SK-N-DZ (cell line): ENCODE measurements around the gene PPM1A.

Experiments used
- DNase-seq: peaks from one replicate; pipeline ENCODE4 v3.0.0-alpha.2; 2015; ENCODE audit warnings: low spot score

PPM1A gene

DNA sequence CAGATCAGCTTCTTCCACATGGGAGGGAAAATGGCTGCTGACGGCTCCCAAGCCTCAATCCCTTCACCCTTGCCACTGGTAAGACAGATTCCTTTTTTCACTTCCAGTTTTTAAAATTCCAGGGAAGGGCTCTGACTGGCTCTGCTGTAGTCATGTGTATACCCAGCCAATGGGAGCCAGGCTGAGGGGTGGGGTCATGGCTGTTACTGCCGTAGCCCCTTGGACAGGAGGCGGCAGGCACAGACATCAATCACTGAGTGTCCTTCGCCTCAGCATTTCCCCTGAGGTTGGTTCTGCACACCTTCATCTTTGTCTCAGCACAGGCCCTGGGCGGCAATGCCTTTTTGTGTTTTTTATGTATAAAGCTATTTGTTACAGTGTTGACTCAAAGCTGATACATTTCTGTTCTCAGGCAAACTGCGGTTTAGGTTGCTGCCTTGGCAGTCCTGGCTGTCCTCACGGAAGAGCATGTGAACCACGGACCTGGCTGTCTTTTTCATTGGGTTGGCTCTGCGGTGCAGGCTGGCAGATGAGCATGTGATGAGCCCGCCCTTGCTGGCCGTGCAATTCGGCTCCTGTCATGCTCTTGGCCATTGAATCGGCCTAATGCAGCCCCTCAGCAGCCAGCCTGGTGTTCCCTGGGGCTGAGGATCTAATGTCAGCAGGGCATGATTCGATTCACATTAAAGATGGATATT is 74.3 kb downstream of the PPM1A start:
- DNase-seq = peak; percentile 61

DNA sequence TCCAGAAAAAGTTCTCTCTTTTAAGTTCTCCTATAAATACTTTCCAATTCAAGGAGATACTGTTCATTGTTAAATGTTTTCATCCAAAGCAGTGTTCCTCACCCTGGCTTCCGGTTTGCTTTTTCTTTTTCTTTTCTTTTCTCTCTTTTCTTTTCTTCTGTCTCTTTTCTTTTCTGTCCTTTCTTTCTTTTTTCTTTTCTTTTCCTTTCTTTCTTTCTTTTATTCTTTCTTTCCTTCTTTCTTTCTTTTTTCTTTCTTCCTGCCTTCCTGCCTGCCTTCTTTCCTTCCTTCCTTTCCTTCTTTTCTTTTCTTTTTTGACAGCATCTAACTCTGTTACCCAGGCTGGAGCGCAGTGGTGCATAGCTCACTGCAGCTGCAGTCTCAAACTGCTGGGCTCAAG is 75.8 kb downstream of the PPM1A start:
- no peak for DNase-seq

DNA sequence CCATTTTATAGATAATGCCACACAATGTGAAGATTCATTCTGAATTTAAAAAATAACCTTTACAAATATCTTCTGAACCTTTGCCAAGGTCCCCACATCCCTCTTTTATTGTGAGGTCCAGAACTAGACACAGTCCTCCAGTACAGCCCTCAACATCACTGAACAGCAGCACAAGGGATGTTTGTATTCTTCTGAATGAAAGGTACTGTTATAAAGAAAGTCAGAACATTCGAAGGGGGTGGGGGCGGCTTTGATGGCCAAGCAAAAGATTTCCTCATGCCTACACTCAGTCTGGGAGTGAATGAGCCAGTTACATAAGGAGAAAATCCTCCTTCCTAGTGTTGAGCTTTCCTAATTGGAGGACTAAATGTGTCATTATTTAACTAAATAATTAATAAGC is 77.3 kb downstream of the PPM1A start:
- DNase-seq = no peak

DNA sequence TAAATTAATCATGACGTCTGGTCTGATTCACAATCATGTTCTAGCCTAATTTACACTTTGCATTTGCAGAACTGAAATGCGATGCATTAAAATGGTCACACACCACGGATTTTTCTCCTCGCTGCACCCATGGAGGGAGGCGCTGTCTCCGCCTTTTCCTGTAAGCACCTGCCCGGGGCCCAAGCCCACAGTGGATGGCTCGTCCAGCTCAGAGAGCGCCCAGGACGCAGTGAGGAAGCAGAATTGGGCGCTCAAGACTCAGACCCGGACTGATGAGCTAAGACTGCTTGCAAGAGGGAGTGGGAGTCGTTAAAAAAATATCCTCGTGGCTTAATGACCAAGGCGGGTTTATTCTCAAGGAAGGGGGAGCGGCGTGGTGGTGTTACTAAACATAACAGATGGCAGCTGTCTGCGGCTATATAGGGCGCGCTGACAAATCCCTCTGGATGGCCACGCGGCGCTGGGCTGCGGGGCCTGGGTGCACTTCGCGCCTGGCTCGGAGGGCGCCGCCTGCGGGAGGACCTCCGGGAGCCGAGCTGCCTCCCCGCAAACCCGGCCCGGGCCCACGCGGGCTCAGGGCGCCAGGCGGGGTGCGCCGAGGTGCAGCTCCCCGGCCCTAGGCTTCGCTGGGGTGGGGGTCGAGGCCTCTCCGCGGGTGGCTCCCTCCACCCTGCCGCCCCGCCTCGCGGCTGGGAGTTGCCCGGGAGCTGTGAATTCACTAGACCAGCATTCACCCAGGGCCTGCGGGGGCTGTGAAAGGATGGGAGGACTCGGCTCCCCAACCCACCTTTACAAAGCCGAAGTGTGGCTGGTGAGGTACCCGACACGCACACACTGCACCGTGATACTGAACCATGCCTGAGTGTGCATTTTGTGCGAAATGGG is 78.7 kb downstream of the PPM1A start:
- DNase-seq = peak; percentile 57

DNA sequence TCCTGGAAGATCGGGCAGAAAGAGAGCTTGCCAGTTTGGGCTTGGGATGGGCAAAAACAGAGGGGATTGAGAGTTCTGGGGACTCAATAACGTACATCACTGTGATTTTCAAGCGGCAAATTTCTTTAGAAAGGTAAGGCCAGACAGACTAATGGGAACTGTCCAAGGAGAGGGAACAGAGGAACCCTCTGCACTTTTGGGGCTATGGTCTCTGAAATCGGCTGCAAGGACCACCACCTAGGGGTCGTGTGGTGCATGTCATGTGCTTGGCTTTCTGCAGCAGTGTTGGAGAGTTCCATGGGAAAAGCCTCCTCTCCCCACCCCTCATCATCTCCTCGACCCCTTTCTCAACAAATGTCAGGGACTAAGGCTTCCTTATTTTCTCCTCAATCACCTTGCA is 79.6 kb downstream of the PPM1A start:
- no peak for DNase-seq

DNA sequence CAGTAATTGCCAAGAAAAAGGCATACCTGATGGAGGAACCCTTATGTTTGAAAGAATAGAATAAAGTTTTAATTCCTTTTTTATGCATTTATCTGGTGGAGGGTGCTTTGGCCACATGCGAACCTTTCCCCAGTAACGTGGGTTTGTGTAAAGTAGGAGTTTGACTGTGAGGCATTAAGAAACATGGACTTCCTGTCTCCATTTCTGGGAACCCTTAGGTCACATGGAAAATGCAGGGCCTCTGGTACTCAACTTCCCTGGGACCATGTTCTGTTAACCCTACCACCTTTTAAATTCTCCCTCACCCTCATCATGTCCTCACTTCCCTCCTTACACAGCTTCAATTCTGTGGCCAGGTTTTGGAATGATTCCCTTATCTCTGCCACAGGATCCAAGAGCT is 80.3 kb downstream of the PPM1A start:
- no peak for DNase-seq

DNA sequence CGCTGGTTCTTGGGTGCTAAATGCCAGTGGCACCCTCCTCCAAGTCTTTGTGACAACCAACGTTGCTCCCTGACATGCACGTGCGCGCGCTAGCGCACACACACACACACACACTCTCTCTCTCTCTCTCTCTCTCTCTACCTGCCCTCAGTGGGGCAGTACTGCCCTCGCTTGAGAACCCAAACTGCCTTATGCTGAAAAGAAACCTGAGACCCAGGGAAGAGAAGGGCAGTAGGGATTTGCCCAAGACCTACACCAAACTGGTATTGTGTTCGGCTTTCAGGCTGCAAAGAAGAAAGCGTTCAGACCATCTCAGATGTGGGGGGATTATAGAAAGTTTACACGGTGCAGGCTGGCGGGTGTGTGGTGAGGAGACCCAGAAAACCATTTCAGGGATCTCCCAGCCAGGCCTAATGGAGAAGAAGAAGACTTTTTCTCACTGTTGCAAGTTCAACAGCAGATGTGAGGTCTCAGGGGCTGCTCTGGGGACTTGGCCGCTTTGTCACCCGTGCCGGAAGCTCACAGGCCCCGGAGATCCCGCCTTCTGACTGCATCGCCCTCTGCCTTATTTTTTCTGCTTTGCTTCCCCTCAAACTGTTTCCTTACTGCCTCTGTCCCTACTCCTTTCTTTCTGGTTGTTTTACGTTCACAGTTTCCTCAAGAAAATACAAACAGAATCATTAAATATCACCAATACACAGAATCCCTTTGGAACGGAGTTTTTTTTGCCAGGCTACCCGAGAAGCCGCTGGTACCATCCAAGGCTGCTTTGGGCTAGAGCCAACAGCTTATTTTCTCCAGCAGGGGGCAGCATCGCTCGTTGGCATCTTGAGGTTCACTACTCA is 82.4 kb downstream of the PPM1A start:
- DNase-seq = peak; percentile 85

DNA sequence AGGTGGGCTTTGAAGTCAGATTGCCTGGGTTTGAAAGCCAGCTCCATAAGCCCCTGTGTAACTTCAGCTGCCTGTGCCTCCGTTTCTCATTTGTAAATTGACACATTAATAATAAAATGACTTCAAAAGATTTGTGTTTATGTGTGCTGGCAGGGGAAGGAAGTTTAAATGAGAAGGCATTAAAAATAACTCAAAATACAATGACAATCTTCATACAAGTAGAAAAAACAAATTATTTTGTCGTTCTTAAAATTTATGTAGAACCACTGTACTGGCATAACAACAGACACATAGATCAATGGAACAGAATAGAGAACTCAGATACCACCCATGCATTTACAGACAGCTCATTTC is 83.0 kb downstream of the PPM1A start:
- no peak for DNase-seq

DNA sequence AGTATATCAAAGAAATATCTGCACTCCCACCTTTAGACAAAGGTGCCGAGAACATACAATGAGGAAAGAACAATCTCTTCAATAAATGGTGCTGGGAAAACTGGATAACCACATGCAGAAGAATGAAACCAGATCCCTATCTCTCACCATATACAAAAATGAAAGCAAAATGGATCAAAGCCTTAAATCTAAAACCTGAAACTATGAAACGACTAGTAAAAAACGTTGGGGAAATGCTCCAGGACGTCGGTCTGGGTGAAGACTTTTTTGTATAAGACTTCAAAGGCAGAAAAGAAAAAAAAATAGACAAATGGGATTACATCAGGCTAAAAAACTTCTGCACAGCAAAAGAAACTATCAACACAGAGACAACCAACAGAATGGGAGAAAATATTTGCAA is 83.8 kb downstream of the PPM1A start:
- DNase-seq = no peak

DNA sequence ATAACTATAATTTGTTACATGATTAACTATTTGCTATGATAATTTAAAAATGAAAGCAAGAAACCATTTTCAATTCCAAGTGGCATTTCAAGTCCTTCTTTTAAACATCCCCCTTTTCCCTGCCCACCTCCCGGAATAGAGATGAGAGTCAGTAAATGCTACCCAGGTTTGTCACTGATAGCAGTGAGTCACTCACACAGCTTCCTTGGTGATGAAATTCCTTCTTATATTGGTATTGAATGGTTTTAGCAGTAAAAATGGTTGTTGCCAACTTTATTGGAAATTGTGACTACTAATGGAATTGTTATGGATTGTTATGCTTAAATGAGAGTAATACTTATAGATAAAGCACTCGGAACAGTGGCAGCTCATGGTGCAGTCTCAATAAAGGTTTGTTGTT is 90.5 kb downstream of the PPM1A start:
- DNase-seq = no peak

DNA sequence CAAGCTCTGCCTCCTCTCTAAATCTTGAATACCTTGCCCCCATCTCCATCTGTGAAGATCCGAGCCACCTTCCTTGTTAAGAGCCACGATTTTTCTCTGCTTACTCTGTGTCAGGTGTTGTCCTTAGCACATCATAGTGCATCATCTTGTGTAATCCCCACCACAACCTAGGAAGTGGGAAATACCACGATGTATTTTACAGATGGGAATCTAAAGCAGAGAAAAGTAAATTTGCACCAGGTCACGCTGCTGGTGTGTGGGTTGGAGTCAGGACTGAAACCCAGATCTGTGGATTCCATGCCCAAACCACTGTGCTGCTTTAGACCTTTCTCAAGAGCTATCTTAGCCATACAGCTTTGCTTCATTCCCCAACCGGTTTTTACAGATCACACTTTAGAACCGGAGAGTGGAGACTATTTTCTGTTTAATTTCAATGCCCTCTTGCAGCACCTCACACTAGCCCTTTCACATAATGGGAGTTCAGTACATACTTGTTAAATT is 94.6 kb downstream of the PPM1A start:
- DNase-seq = no peak

DNA sequence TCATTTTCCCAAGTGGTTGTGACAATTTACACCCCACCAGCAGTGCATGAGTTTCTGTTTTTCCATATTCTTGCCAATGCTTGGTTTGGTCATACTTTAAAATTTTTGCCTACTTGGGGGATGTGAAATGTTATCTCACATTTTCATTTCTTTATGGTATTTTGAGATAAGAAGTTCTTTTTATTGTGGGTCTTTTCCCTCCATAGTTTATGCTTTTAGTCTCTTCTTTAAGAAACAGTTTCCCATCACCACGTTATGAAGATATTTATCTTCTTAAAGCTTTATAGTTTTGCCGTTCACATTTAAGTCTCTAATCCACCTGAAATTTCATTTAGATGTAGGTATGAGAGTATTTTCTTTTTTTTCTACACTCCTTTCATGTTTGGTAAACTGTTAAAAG is 95.7 kb downstream of the PPM1A start:
- no peak for DNase-seq

DNA sequence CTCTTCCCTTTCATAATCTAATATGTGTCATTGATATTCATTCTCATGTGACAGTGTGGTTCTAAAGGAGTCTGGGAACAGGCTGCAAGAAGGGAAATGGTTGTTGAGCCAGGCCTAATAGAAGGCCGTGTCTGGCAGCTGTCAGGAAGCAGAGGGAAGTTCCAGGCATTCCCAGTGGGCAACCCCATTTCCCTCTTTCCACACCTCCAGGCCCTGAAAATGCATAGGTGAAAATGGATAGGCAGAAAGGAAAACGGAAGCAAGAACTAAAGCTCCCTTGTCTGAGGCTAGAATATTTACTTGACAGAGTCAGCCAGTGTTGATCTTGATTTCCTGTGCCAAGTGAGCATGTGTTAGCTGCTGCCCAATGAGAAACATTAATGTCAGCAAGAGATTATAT is 97.7 kb downstream of the PPM1A start:
- DNase-seq = peak; percentile 22

DNA sequence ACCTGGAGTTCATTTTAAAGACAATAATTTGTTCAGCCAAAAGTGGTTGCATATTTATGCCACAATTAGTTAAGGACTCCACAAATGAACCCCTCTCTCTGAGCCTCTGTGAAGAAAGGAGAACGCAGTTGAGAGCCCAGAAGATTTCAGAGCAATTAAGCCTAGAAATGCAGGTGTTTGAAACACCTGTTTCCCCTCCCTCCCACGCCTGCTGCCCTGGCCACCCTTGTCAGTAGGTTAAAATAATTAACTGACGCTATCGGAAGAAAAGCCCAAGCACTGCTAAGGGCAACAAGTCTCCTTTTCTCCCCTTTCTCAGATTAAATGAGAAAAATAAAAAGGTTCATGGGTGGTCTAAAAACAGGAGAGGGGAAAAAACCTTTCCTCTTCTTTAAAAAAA is 99.2 kb downstream of the PPM1A start:
- no peak for DNase-seq
